GM19467 (cell line): ENCODE results near the gene WDR91.
"Not testable (repeated sequence)": the region's sequence is repeated elsewhere in the genome, so short reads cannot be mapped to it uniquely, and the experiment has no call there.

Experiments used
- ATAC-seq: cut with Tn5 transposase; IDR thresholded peaks from one replicate; pipeline ENCODE4 v1.9.1; 2021; ENCODE audit warnings: mild to moderate bottlenecking, moderate library complexity; ENCODE audit not compliant: unreplicated experiment

WDR91 gene

GRCh38 chr7:135234095-135234494 is 22.8 kb upstream of the WDR91 start:
- not testable (repeated sequence) for ATAC-seq

GRCh38 chr7:135233570-135233969 is 22.2 kb upstream of the WDR91 start, which contains the start of gene STRA8:
STRA8 (plus strand) TSS chr7:135233838; CDS start chr7:135240525, 6,687 bp downstream.
- no peak for ATAC-seq

- ATAC-seq = no peak
Measured at GRCh38 chr7:135232720-135233119, 21.4 kb upstream of the WDR91 start.

- ATAC-seq = no peak
Measured at GRCh38 chr7:135232087-135232486, 20.8 kb upstream of the WDR91 start.

GRCh38 chr7:135231686-135232085 is 20.4 kb upstream of the WDR91 start:
- ATAC-seq = no peak

GRCh38 chr7:135224027-135224426 is 12.7 kb upstream of the WDR91 start:
- no peak for ATAC-seq

GRCh38 chr7:135217645-135218509 is 6.6 kb upstream of the WDR91 start:
- no peak for ATAC-seq

- no peak for ATAC-seq
Measured at GRCh38 chr7:135215698-135216097, 4.4 kb upstream of the WDR91 start.

GRCh38 chr7:135215180-135215579 is 3.9 kb upstream of the WDR91 start:
- no peak for ATAC-seq

- ATAC-seq = no peak
Measured at GRCh38 chr7:135213831-135214230, 2.5 kb upstream of the WDR91 start.

- not testable (repeated sequence) for ATAC-seq
Measured at GRCh38 chr7:135211946-135212685, 790 bp upstream of the WDR91 start.

GRCh38 chr7:135210888-135211178 is 493 bp downstream of the WDR91 start:
- no peak for ATAC-seq

- ATAC-seq = no peak
Measured at GRCh38 chr7:135209225-135209834, 2.0 kb downstream of the WDR91 start.

GRCh38 chr7:135208102-135208793 is 3.1 kb downstream of the WDR91 start:
- no peak for ATAC-seq

GRCh38 chr7:135207406-135208101 is 3.8 kb downstream of the WDR91 start:
- ATAC-seq = no peak

- ATAC-seq = peak; percentile 19
Measured at GRCh38 chr7:135206941-135207391, 4.4 kb downstream of the WDR91 start.

GRCh38 chr7:135205850-135206249 is 5.5 kb downstream of the WDR91 start:
- no peak for ATAC-seq

GRCh38 chr7:135204876-135205275 is 6.5 kb downstream of the WDR91 start:
- no peak for ATAC-seq

- ATAC-seq = no peak
Measured at GRCh38 chr7:135204341-135204749, 7.0 kb downstream of the WDR91 start.

GRCh38 chr7:135201350-135201749 is 10.0 kb downstream of the WDR91 start:
- ATAC-seq = no peak
